ENCODE results near the gene RPS8.

DNA sequence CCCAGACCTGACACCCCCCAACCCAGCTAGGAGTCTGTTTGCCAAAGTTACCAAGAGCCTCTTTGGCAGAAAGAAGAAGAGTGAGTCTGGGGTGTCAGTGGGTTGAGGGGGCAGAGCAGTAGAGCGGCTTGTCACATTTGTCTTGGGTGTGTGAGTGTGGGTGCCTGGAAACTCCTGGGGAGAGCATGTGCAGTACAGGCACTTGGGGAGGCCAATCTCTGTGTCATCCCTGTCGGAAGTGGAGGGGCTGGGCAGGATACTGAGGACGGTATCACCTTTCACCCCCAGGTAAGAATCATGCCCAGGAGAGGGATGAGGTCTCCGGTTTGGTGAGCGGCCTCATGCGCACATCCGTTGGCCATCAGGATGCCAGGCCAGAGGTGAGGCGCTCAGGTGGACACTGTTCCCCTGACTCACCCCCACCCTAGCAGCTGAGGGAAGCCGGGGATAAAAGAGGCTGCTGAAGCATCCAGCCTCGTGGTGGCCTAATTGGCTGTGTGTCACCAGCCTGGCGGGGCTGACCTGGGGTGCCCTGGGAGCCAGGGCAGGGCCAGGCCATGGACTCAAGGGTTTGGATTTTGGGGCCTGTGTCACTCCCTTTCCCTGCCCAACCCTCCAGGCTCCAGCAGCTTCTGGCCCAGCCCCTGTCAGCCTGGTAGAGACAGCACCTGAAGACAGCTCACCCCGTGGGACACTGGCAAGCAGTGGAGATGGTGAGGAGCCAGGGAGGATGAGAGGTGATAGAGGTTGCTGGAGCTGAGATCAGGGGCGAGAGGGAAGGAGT is 28.2 kb downstream of the RPS8 start:
- no peak for TF ChIP-seq CTCF (IDR thresholded peaks at IDR 0.05)
- no peak for TF ChIP-seq POLR2A (IDR thresholded peaks at IDR 0.05)
